HEK293 (cell line): ENCODE data around the gene NOS1.

Experiments
- HOXC10 ChIP-seq: sonication (generic); formaldehyde crosslinking; IDR thresholded peaks from 2 replicates; pipeline ENCODE4 v1.8.1; 2023; ENCODE audit warnings: mild to moderate bottlenecking, missing genetic modification reagents
- KLF9 ChIP-seq: fragments of 450-650 bp; formaldehyde crosslinking; IDR thresholded peaks from 2 replicates; pipeline ENCODE4 v1.5.1; 2016; ENCODE audit warnings: missing biosample characterization, missing genetic modification characterization, low read depth
- TSHZ1 ChIP-seq: fragments of 450-650 bp; formaldehyde crosslinking; IDR thresholded peaks from 2 replicates; pipeline ENCODE4 v1.5.1; 2016; ENCODE audit warnings: missing biosample characterization, missing genetic modification characterization, borderline replicate concordance
- ZBTB7A ChIP-seq: fragments of 450-650 bp; formaldehyde crosslinking; IDR thresholded peaks from 2 replicates; pipeline ENCODE4 v1.5.1; 2016; ENCODE audit warnings: low read depth, missing biosample characterization, missing genetic modification characterization
- ZNF214 ChIP-seq: fragments of 450-650 bp; formaldehyde crosslinking; IDR thresholded peaks from 2 replicates; pipeline ENCODE4 v1.5.1; 2017; ENCODE audit warnings: missing biosample characterization, mild to moderate bottlenecking, missing genetic modification characterization, borderline replicate concordance
- ZNF501 ChIP-seq: fragments of 450-650 bp; formaldehyde crosslinking; IDR thresholded peaks from 2 replicates; pipeline ENCODE4 v1.5.1; 2016; ENCODE audit warnings: missing biosample characterization, missing genetic modification characterization
- ZNF514 ChIP-seq: fragments of 450-650 bp; formaldehyde crosslinking; IDR thresholded peaks from 2 replicates; pipeline ENCODE4 v1.5.1; 2016; ENCODE audit warnings: missing biosample characterization, missing genetic modification characterization
- ZNF621 ChIP-seq: fragments of 450-650 bp; formaldehyde crosslinking; IDR thresholded peaks from 2 replicates; pipeline ENCODE4 v1.5.1; 2017; ENCODE audit warnings: missing biosample characterization, missing genetic modification characterization
- ZNF777 ChIP-seq: fragments of 450-650 bp; formaldehyde crosslinking; IDR thresholded peaks from 2 replicates; pipeline ENCODE4 v1.5.1; 2017; ENCODE audit warnings: missing biosample characterization, missing genetic modification characterization, borderline replicate concordance
- TF ChIP-seq, protein P1 (sequence below): fragments of 450-650 bp; formaldehyde crosslinking; IDR thresholded peaks from 2 replicates; pipeline ENCODE4 v1.5.1; 2016; ENCODE audit warnings: missing biosample characterization, missing genetic modification characterization

DNA sequence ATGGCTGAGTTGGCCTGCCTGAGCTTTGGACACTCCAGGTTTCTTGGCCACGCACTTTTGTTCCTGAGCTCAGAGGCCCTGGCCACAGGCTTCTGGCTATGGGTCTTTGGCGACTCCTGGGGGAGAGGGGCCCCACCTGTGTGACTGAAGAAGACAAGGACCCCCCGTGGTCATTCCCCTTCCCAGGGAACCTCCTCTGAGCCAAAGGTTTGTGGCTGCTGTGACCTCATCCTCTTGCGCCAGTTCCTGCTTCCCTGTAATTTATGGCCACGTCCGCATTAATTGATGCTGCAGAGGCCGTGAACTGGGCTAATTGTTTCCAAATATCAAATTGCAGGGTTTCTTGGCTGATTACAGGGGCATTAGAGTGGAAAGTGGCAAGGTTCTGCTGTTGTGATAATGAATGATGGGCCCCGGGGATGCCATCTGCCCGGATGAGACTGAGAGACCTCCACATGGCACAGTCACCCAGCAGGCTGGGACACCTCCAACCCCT, 27.6 kb upstream of the NOS1 start:
- no peak for TF ChIP-seq ZNF777
- TF ChIP-seq ZNF501 (tag by site-specific recombination), result no peak
- TF ChIP-seq, protein P1, sequence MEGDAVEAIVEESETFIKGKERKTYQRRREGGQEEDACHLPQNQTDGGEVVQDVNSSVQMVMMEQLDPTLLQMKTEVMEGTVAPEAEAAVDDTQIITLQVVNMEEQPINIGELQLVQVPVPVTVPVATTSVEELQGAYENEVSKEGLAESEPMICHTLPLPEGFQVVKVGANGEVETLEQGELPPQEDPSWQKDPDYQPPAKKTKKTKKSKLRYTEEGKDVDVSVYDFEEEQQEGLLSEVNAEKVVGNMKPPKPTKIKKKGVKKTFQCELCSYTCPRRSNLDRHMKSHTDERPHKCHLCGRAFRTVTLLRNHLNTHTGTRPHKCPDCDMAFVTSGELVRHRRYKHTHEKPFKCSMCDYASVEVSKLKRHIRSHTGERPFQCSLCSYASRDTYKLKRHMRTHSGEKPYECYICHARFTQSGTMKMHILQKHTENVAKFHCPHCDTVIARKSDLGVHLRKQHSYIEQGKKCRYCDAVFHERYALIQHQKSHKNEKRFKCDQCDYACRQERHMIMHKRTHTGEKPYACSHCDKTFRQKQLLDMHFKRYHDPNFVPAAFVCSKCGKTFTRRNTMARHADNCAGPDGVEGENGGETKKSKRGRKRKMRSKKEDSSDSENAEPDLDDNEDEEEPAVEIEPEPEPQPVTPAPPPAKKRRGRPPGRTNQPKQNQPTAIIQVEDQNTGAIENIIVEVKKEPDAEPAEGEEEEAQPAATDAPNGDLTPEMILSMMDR (tag by site-specific recombination), result no peak
- no peak for TF ChIP-seq ZNF214 (tag by site-specific recombination)
- no peak for TF ChIP-seq ZNF514
- TF ChIP-seq TSHZ1 (tag by site-specific recombination), result no peak
- no peak for TF ChIP-seq KLF9 (tag by site-specific recombination)
- TF ChIP-seq ZNF621 (tag by site-specific recombination), result no peak
- no peak for TF ChIP-seq ZBTB7A
- TF ChIP-seq HOXC10 (CRISPR knock-in tag), result no peak
